Left ventricle myocardium inferior (tissue), 1 donor: Measurements from ENCODE around the gene BCHE. TPM values are rescaled to one million over a fixed set of nuclear protein-coding genes. Genes with fewer than 3 reads are reported as not detected.

Source experiments
- DNase-seq: peaks from one replicate; pipeline ENCODE4 v3.0.0-alpha.2; 2020
- H3K27ac ChIP-seq: fragments of 200-600 bp; replicated peaks from 2 replicates; pipeline ENCODE4 v1.8.0; 2021
- H3K27me3 ChIP-seq: fragments of 200-600 bp; 2 replicates; pipeline ENCODE4 v1.8.0; 2021; ENCODE audit warnings: low read depth
- H3K36me3 ChIP-seq: fragments of 200-600 bp; 2 replicates; pipeline ENCODE4 v1.8.0; 2021
- H3K4me1 ChIP-seq: fragments of 200-600 bp; 2 replicates; pipeline ENCODE4 v1.8.0; 2021
- H3K4me3 ChIP-seq: fragments of 200-600 bp; 2 replicates; pipeline ENCODE4 v1.8.0; 2021; ENCODE audit warnings: mild to moderate bottlenecking, moderate library complexity
- H3K9me3 ChIP-seq: fragments of 200-600 bp; replicated peaks from 2 replicates; pipeline ENCODE4 v1.8.0; 2021
- CTCF ChIP-seq: fragments of 200-600 bp; IDR thresholded peaks from 2 replicates; pipeline ENCODE4 v1.8.0; 2021; ENCODE audit warnings: antibody characterized with exemption, mild to moderate bottlenecking, borderline replicate concordance
- intact Hi-C: fragments of 100-400 bp; cut with micrococcal nuclease; formaldehyde crosslinking; loops from one replicate; pipeline ENCODE4 v1.11.0; 2022
- total RNA-seq: library from RNA; stranded (reverse); fragmentation: NEBNext Ultra II Directional; extraction: Animal tissue kit (Norgen Biotek cat#: 25700); gene quantifications from one replicate; pipeline ENCODE4 v1.2.1, GENCODE V29; 2021
- donor health status: DM: no; HTN: yes; CAD: no; lungs with severe emphysema.

The BCHE gene
- total RNA-seq, 1 donor from 2014 or later = 2.3 TPM

GRCh38 chr3:165753560-165753959 is 83.7 kb downstream of the BCHE start:
- no peaks in the 10 kb centered on the region for H3K36me3 ChIP-seq
- H3K4me1 ChIP-seq = no peaks in the 10 kb centered on the region
- no peak for TF ChIP-seq CTCF
- no peak for DNase-seq
- H3K4me3 ChIP-seq = no peak overlapping the region
- no peaks in the 10 kb centered on the region for H3K9me3 ChIP-seq
- intact Hi-C loops = no loop called here
- no peak overlapping the region for H3K27ac ChIP-seq
- H3K27me3 ChIP-seq = no peaks in the 10 kb centered on the region

GRCh38 chr3:165751637-165752036 is 85.6 kb downstream of the BCHE start:
- TF ChIP-seq CTCF = no peak
- no peak overlapping the region for H3K27ac ChIP-seq
- no peaks in the 10 kb centered on the region for H3K4me1 ChIP-seq
- H3K36me3 ChIP-seq = no peaks in the 10 kb centered on the region
- H3K4me3 ChIP-seq = no peak overlapping the region
- H3K27me3 ChIP-seq = no peaks in the 10 kb centered on the region
- H3K9me3 ChIP-seq = no peaks in the 10 kb centered on the region
- intact Hi-C loops = no loop called here
- DNase-seq = no peak

- Histone ChIP-seq H3K4me3 (no peak overlapping the region), H3K4me1 (no peaks in the 10 kb centered on the region), H3K9me3 (no peaks in the 10 kb centered on the region), H3K27me3 (no peaks in the 10 kb centered on the region), H3K36me3 (no peaks in the 10 kb centered on the region), H3K27ac (no peak overlapping the region)
- no peak for DNase-seq
- no peak for TF ChIP-seq CTCF
- intact Hi-C loops = no loop called here
Measured at GRCh38 chr3:165749821-165750220, 87.4 kb downstream of the BCHE start.

GRCh38 chr3:165749241-165749640 is 88.0 kb downstream of the BCHE start:
- no peaks in the 10 kb centered on the region for H3K27me3 ChIP-seq
- no peaks in the 10 kb centered on the region for H3K9me3 ChIP-seq
- no peaks in the 10 kb centered on the region for H3K4me1 ChIP-seq
- H3K27ac ChIP-seq = no peak overlapping the region
- H3K36me3 ChIP-seq = no peaks in the 10 kb centered on the region
- H3K4me3 ChIP-seq = no peak overlapping the region
- TF ChIP-seq CTCF = no peak
- no peak for DNase-seq
- intact Hi-C loops = no loop called here

- intact Hi-C loops = no loop called here
- no peaks in the 10 kb centered on the region for H3K27me3 ChIP-seq
- H3K27ac ChIP-seq = no peak overlapping the region
- no peak for DNase-seq
- no peaks in the 10 kb centered on the region for H3K36me3 ChIP-seq
- H3K4me1 ChIP-seq = no peaks in the 10 kb centered on the region
- no peak overlapping the region for H3K4me3 ChIP-seq
- H3K9me3 ChIP-seq = no peaks in the 10 kb centered on the region
- TF ChIP-seq CTCF = no peak
Measured at GRCh38 chr3:165748094-165748493, 89.1 kb downstream of the BCHE start.

- no peaks in the 10 kb centered on the region for H3K9me3 ChIP-seq
- intact Hi-C loops = no loop called here
- no peaks in the 10 kb centered on the region for H3K27me3 ChIP-seq
- H3K4me3 ChIP-seq = no peak overlapping the region
- H3K27ac ChIP-seq = no peak overlapping the region
- H3K4me1 ChIP-seq = no peaks in the 10 kb centered on the region
- TF ChIP-seq CTCF = no peak
- no peak for DNase-seq
- H3K36me3 ChIP-seq = no peaks in the 10 kb centered on the region
Measured at GRCh38 chr3:165746874-165747273, 90.3 kb downstream of the BCHE start.
